NCI-H146 treated with DMSO at 0.1 percent for 48 hours (cell line): ENCODE data around the gene ADGRB2.

Experiments used
- DNase-seq: peaks from one replicate; lab custom pipeline; 2025; ENCODE audit not compliant: unreplicated experiment; lab: John Stamatoyannopoulos, UW

ADGRB2 gene, protein sequence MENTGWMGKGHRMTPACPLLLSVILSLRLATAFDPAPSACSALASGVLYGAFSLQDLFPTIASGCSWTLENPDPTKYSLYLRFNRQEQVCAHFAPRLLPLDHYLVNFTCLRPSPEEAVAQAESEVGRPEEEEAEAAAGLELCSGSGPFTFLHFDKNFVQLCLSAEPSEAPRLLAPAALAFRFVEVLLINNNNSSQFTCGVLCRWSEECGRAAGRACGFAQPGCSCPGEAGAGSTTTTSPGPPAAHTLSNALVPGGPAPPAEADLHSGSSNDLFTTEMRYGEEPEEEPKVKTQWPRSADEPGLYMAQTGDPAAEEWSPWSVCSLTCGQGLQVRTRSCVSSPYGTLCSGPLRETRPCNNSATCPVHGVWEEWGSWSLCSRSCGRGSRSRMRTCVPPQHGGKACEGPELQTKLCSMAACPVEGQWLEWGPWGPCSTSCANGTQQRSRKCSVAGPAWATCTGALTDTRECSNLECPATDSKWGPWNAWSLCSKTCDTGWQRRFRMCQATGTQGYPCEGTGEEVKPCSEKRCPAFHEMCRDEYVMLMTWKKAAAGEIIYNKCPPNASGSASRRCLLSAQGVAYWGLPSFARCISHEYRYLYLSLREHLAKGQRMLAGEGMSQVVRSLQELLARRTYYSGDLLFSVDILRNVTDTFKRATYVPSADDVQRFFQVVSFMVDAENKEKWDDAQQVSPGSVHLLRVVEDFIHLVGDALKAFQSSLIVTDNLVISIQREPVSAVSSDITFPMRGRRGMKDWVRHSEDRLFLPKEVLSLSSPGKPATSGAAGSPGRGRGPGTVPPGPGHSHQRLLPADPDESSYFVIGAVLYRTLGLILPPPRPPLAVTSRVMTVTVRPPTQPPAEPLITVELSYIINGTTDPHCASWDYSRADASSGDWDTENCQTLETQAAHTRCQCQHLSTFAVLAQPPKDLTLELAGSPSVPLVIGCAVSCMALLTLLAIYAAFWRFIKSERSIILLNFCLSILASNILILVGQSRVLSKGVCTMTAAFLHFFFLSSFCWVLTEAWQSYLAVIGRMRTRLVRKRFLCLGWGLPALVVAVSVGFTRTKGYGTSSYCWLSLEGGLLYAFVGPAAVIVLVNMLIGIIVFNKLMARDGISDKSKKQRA (N-terminal part only)

DNA sequence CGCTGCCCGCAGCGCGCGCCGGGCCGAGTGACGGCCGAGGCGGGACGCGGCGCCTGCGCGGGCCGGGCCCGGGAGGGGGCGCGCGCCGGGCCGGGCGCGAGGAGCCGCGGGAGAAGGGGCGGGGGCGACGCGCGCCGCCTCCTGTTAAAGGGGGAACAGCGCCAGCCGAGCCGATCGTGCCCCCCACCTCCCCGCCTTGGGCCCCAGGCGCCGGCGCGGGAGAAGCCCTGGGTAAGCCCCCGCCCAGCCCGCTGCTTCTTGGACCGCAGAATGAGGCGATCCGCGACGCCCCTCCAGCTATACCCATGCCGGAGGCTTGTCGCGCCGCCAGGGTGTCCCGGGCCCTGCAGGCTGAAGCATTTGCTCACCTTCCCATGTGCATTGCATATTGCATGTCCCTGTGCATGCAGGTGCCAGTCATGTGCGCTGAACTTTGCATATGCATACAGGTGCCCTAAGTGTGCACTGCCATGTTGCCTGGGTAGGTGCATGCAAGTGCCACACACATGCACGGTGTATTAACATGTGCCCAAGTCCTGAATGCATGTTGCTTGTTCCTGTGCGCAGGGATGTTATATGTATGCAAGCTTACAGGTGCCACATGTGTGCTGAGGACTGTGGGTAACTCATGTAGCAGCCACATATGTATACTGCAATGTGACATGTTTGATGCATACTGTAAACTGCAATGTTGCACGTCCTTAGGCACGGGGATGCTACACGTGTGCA lies at the start of gene ADGRB2:
TSS of gene ADGRB2 (minus strand) at position 29 of the 729 bp plus-strand sequence. CDS start 7,119 bp downstream, outside the sequence.
- no peak for DNase-seq

DNA sequence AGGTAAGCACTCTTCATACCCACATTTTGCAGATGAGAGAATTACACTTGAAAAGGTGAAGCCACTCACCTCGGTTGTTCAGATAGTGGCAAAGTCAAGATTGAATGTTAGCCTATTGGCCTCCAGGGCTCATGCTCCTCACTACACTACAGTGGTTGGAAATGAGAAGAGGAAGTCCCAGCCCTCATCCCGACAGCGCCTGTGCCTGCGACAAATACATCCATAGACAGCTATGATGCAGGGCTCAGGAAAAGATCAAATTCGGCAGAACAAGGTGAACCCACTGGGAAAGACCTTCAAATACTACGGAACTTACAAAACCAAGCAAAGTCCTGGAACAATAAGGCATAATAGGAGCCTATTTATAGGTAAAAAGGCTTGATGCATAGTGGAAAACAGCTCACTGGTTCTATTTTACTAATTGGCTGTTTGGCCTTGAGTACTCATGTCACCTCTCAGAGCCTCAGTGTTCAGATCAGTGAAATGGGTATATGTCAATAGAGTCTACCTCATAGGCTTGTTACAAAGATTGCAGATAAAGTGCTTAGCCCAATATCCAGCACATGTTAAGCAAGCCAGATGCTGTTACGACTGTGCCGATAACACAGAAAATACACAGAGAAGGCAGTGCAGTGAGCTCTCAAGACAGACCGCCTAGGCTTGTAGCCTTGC lies 48.2 kb upstream of the ADGRB2 start:
- no peak for DNase-seq

DNA sequence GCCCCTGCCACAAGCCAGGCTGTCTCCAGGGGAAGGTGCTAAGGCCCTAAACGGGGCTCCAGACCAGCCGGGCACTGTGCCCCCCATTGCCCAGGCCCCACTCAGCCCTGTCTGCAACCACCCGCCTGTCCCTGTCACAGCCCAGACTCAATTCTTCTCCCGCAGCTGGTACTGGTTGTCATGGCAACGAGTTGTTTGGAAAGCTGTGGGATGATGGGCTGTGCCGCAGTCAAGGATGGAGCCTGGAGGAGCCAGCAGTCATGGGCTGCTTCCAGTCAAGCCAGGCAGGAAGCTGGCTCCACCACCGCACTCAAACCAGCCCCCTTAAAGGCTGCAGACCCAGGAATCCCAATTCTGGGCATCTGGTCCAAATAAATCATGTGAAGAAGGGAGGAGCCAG lies 47.5 kb upstream of the ADGRB2 start:
- peak; percentile 44 for DNase-seq

DNA sequence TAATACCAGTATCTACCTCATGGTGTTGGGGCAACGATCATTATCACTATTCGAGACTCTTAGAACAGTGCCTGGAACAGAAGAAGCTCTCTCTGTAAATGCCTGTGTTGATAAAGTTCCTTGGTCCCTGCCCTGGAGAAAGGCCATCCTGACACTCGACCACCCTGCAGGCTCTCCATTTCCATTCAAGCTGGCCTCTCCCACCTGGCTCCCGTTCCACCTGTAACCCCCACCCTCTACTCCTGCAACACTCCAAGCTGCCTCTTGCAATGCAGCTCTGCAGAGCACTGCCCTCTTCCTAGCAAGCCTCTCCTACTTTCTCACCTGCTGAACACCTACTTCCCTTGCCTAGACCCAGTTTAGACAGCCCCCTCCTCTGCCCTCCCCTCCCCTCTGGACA lies 45.6 kb upstream of the ADGRB2 start:
- no peak for DNase-seq

DNA sequence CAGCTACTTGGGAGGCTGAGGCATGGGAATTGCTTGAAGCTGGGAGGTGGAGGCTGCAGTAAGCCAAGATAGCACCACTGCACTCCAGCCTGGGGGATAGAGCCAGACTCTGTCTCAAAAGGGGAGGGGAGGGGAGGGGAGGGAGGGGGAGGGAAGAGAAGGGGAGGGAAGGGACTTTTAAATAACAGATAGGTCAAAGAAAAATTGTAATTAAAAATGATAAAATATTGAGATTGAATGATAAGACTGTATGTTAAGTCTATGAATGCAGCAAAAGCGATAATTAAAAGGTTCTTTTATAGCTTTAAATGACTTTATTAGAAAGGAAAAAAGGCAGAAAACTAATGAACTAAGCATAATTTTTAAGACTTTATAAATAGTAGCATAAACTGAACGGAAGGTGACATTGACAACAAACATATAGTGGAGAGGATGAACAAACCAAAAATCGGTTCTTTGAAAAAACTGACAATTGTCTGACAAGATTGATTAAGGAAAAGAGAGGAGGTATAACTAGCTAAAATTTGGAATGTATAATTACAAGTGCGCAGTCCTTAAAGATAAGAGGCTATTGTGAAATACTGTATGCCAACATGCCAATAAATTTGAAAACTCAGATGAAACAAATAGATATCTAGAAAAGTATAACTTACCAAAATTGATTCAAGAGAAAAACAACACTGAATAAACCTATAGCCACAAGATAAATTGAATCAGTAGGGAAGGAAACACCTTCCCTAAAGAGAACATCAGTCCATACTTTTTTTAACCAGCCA lies 43.3 kb upstream of the ADGRB2 start:
- DNase-seq, result no peak

DNA sequence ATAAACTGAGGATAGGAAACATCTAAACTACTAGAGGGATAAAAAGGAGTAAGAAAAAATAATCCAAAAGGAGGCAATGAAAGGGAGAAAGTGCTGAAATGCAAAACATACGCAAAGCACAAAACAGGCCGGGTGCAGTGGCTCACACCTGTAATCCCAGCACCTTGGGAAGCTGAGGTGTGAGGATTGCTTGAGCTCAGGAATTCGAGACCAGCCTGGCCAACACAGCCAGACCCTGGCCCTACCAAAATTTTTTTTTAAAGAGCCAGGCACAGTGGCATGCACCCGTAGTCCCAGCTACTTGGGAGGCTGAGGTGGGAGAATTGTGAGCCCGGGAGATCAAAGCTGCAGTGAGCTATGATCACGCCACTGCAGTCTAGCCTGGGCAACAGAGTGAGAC lies 41.2 kb upstream of the ADGRB2 start:
- DNase-seq, result no peak

DNA sequence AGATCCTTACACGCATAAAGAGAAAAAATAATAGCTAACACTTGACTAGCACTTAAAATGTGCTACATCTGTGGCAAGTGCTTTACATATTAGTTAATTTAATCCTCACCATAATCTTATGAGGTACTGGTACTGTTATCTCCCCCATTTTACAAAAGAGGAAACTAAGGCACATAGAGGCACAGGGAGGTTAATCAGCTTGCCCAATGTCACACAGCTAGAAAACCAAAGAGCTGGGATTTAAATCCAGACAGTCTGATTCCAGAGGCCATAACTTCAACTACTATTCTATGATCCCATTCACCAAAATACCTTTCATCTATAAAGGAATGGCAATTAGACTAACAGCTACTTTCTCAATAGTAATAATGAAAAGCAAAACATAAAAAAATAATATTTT lies 40.0 kb upstream of the ADGRB2 start:
- no peak for DNase-seq

DNA sequence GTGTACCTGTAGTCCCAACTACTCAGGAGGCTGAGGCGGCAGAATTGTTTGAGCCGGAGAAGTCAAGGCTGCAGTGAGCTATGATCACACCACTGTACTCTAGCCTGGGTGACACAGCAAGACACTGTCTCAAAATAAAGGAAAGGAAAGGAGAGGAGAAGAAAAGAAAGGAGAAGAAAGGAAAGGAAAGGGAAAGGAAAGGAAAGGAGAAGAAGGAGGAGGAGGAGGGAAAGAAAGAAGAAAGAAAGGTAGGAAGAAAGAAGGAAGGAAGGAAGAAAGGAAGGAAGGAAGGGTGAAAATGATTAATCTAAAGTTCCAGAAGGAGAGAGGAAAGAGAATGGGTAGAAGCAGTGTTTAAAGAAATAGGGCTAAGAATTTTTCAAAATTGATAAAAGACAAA lies 39.5 kb upstream of the ADGRB2 start:
- DNase-seq, result no peak

DNA sequence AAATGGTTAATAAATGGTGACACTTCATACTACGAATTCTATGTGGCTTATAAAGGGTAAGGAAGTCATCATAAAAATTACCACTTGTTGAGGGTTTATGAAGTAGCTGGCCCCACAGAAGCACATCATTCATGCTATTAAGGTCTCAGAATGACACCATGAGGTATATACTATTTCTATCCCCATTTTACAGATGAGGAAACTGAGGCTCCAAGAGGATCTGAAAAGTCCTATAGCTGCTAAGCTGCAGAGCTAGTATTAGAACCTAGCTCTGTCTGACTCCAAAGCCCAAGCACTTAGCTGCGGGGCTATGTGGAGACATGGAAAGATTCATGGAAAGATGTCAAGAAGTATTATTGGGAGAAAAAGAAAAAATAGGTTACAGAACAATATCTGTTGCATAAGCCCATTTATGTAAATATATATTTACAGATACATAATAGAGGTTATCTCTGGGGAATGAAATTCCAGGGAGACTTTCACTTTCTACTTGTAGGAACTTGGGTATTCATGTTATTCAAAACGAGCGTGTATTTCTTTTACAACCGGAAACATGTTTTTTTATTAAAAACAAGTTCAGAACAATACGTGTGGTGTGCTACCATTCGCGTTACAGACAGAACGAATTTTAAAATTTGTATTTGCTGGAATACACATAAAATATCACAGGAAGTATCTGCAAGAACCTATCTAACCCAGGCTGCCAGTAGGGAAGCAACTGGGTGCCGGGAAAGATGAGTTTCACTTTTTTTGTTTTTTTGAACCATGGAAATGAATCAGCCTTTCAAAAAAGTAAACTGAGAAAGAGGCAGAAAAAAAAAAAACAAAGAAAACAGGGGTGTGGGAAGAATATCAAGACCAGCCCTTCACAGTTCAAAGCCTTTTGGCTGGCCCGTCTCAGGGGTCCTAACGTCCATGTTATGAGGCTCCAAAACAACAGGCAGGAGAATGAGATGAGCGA lies 38.3 kb upstream of the ADGRB2 start:
- DNase-seq, result no peak

DNA sequence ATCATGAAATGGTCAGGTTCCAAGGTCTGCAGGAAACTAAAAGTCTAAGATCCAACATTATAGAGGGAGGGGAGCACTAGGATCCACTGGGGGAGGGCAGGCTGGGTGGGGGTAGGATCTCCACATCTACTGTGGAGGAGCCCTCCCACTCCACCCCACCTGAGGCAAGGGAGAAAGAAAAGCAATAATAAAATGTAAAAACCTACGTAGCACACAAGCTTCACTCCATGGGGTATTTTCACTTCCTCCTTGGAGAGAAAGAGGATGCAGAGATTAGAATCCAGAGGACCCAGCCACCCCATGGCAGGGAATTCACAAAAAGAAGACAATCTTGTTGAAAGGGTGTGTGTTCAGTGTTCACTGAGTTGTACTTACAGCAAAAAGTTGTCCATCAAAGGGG lies 37.3 kb upstream of the ADGRB2 start:
- no peak for DNase-seq

DNA sequence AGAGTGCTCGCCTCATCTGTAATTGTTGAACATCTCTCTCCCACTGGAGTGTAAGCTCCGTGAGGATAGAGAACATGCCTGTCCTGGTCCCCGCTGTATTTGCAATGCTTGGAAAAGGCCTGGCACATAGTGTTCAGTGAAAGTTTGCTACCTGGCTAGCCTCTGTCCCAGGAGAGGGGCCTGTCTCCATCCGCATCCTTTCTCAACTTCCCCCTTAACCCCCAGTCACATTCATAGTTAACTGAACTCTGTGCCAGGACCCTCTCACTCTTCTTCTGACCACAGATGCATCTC lies 36.5 kb upstream of the ADGRB2 start:
- no peak for DNase-seq

DNA sequence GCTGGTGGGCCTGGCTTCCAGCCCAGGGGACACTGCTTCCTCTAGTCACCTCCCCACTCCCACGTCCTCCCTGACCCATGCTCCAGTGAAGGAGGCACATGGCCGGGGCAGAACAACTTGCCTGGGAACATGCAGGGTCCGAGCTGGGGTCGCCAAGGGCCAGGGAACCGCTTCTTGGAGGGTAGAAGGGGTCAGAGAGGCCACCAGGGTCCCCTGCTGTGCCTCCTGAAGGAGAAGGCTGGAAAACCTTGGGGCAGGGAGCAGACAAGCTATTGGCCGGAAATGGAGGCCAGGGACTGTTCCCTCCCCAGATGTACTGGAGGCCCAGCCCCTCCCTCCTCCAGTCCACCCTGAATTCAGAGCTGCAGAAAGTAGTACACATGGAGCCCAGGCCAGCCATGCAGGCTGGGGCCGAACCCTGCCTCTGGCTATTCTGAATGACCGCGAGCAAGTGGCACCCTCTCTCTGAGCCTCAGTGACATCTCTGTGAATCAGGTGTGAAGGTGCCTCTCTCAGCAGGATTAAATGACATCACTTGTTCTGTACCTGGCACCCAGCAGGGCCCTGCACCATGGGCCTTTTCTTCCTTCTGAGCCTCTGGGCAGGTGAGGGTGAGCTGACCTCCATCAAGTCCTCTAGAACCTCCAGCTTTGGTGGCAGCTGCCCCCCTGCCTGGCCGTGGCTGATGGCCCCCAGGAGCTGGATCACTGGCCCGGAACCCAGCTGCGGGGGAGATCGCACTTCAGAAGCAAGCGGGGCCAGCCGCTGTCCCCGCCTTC lies 35.9 kb upstream of the ADGRB2 start:
- DNase-seq, result no peak

DNA sequence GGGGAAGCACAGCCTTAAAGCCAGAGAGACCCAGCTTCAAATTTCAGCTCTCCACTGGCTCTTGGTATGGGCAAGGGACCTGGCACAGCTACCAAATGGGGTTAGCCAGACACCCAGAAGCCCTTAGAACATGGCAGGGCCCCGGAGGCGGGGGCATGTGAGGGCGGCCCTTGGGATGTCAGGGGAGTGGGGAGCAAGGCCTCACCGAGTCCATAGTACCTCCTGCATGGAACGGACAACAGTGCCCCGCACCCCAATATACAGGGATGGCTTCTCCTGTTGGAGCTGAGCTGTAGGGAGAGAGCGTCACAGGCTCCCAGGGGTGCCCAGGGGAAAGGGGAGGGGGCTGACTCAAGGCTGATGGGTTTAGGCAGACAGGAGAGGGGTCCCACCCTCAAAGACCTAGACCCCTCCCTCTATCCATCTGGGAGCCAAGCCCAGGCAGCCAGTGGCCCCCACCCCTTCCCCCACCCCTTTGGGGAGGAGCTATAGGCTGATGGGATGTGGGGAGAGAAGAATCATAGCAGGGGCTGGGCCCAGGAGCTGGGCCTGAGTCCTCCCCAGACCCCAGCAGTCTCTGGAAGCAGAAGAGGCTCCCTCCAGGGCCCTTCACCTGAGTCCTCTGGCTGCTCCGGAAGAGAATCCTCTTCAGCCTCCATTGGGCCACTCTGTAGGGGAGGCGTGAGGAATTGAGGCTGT lies 35.2 kb upstream of the ADGRB2 start:
- no peak for DNase-seq

DNA sequence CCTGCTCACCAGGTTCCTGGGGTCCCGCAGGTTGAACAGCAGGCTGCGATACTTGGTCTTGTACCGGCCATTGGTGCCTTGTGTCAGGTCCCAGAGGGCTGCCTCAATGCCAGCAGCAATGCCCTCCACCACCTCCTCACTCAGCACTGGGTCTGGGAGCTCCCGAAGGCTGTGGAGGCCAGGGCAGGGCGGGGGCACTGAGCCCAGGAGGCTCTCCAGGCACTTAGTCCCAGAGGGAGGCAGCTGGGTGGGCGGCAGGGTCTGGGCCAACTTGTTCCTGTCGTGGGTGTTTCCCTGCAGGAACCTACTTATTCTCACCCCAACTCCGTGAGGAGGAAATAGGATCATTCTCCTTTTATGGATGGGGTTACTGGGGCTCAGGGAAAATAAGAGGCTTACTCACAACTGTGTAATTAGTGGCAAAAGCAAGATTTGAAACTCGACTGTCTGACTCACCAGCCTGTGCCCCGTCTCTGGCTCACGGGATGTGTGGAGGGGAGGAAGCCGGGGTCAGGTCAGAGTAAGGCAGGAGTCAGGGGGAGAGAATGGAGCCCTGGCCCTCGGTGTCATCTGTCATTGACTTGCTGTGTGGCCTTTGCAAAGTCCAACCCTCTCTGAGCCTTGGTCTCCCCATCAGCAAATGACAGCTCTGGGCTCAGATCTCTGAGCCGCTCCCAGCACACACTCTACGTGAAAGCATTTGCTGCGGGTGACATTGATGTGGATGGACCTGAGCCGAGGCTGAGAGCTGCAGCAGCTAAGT lies 34.5 kb upstream of the ADGRB2 start:
- DNase-seq, result no peak

DNA sequence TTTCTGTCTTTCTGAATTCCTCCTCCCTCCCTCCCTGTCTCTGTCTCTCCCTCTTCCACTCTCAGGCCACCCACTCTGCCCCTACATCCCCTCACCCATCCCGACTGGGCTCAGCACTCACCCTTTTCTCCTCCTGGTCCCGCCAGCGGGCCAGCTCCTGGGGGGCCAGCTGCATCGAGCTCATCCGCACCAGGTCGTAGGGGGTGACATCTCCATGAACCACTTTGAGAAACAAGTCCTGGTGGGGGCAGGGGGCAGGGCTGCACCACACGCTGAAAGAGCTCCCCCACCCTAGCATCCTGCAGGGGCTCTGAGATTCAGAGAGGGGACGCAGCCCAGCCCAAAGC lies 33.9 kb upstream of the ADGRB2 start:
- DNase-seq, result no peak

DNA sequence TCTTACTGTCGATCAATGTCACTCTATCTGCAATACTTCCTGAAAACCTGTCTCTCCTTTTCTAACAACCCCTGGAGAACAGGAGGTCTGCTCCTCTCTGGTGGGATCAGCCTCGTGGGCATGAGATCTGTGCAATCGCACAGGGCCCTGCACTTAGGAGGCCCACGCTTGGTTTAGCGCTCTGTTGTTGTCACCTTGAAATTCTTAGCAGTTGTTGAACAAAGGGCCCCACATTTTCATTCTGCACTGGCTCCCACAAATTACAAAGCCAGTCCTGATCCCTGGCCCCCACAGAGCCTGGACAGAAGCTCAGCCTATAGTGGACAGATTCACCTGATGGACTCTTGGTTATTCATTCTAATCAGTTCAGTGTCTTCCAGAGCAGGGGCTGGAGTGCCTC lies 33.1 kb upstream of the ADGRB2 start:
- no peak for DNase-seq

DNA sequence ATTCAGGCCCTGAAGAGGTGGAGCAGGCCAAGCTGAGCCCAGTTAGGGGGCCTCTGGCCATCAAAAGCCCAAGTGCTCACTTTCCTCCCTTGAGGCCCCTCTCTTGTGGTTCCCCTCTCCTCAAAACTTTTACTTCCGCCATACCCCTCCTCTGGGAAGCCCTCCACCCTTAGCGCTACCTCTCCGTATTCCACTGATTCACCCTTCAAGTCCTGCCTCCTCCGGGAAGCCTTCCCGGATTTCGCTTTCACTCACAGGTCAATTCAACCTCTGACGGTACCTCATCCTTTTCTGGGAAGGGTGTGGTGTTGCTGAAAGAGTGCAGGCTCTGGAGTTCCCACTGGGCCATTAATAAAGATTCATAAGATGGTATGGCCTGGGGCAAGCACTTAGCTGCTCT lies 32.6 kb upstream of the ADGRB2 start:
- DNase-seq, result no peak
